ENCODE data around the gene OR4K5. TPM values are rescaled to one million over a fixed set of nuclear protein-coding genes. Genes with fewer than 3 reads are reported as not detected.

The OR4K5 gene, protein sequence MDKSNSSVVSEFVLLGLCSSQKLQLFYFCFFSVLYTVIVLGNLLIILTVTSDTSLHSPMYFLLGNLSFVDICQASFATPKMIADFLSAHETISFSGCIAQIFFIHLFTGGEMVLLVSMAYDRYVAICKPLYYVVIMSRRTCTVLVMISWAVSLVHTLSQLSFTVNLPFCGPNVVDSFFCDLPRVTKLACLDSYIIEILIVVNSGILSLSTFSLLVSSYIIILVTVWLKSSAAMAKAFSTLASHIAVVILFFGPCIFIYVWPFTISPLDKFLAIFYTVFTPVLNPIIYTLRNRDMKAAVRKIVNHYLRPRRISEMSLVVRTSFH
- not detected in 2 replicates for total RNA-seq (2022)
- Bru-seq, nascent RNA: not detected
- not detected for BruChase-seq, experiment 1, labeled RNA remaining after a 6-hour chase
- BruChase-seq, experiment 2, labeled RNA remaining after a 2-hour chase: not detected
- long read RNA-seq: 0 reads

DNA sequence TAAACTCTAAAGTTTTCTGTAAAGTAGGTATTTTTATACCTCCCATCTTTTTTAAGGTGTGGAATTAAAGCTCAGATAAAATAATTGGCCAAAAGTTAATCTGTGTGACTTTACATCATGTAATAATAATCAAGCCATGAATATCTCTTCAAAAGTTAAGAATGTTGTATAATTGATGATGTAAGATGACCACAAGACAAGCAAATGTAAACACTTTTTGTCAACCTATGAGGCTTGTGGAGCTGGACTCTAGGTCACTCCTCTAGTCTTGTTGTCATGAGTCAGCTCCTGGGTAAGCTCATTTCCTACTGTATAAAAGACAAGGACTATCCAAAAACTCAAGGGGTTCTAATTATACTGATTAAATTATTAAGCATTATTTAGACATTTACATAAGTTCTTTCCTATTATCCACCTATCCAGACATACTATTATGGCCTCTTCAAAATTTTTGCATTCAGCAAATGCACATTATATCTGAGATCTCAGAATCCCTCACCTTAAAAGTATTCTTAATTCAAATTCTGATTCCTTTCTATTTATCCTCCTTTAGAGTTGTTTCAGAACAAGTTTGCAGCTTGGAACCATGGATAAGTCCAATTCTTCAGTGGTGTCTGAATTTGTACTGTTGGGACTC is at the start of gene OR4K5:
Gene OR4K5 (plus strand): TSS at position 587 of the 637 bp plus-strand sequence. CDS start 0 bp downstream, at position 587.
- H3K4me3 Mint-ChIP-seq (ENCODE audit: low read depth, unreplicated experiment): no peak within 1 kb of the TSS
- no peak for DNase-seq
- TF ChIP-seq, protein P1, sequence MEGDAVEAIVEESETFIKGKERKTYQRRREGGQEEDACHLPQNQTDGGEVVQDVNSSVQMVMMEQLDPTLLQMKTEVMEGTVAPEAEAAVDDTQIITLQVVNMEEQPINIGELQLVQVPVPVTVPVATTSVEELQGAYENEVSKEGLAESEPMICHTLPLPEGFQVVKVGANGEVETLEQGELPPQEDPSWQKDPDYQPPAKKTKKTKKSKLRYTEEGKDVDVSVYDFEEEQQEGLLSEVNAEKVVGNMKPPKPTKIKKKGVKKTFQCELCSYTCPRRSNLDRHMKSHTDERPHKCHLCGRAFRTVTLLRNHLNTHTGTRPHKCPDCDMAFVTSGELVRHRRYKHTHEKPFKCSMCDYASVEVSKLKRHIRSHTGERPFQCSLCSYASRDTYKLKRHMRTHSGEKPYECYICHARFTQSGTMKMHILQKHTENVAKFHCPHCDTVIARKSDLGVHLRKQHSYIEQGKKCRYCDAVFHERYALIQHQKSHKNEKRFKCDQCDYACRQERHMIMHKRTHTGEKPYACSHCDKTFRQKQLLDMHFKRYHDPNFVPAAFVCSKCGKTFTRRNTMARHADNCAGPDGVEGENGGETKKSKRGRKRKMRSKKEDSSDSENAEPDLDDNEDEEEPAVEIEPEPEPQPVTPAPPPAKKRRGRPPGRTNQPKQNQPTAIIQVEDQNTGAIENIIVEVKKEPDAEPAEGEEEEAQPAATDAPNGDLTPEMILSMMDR (IDR thresholded peaks at IDR 0.05; ENCODE audit: unreplicated experiment): no peak
- no peak within 1 kb of the TSS for H3K27ac Mint-ChIP-seq (ENCODE audit: unreplicated experiment)
- no peaks in the 10 kb centered on the region for H3K9me3 Mint-ChIP-seq (ENCODE audit: low read depth, unreplicated experiment)
- no peaks in the 10 kb centered on the region for H3K27me3 Mint-ChIP-seq (ENCODE audit: unreplicated experiment)
- H3K36me3 Mint-ChIP-seq (ENCODE audit: insufficient read depth, unreplicated experiment): no peaks in the 10 kb centered on the region
- CTCF ChIA-PET: no interaction called here
- no TSS peak for BruUV-seq (replicated peaks)
- no peaks in the 10 kb centered on the region for H3K4me1 Mint-ChIP-seq (ENCODE audit: low read depth, unreplicated experiment)
- intact Hi-C loops (cut with micrococcal nuclease; ENCODE audit: unreplicated experiment): no loop called here

DNA sequence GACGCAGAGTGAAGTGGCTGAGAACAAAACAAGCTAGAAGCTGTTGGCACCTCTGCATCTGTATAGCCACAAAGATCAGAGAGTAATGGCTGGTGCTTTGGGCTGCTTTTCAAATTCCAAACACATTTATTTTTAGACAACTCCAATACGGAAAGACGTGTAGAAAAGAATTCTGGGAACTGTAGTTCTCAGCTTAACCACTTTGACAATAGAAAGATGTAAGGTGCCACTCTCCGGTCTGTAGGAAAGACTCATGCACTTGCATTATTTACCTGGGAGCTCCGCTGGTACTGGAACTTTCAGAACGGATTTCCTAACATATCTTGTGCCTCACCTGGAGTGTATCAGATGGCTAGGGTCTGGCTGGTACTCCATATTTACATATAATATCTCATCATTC is 47.2 kb upstream of the OR4K5 start:
- DNase-seq: no peak
- no peaks in the 10 kb centered on the region for H3K36me3 Mint-ChIP-seq (ENCODE audit: insufficient read depth, unreplicated experiment)
- no TSS peak for BruUV-seq (replicated peaks)
- TF ChIP-seq, protein P1 (IDR thresholded peaks at IDR 0.05; ENCODE audit: unreplicated experiment): no peak
- intact Hi-C loops (cut with micrococcal nuclease; ENCODE audit: unreplicated experiment): no loop called here
- no peak overlapping the region for H3K4me3 Mint-ChIP-seq (ENCODE audit: low read depth, unreplicated experiment)
- H3K9me3 Mint-ChIP-seq (ENCODE audit: low read depth, unreplicated experiment): no peaks in the 10 kb centered on the region
- H3K4me1 Mint-ChIP-seq (ENCODE audit: low read depth, unreplicated experiment): no peaks in the 10 kb centered on the region
- H3K27ac Mint-ChIP-seq (ENCODE audit: unreplicated experiment): no peak overlapping the region
- H3K27me3 Mint-ChIP-seq (ENCODE audit: unreplicated experiment): no peaks in the 10 kb centered on the region
- CTCF ChIA-PET: no interaction called here

DNA sequence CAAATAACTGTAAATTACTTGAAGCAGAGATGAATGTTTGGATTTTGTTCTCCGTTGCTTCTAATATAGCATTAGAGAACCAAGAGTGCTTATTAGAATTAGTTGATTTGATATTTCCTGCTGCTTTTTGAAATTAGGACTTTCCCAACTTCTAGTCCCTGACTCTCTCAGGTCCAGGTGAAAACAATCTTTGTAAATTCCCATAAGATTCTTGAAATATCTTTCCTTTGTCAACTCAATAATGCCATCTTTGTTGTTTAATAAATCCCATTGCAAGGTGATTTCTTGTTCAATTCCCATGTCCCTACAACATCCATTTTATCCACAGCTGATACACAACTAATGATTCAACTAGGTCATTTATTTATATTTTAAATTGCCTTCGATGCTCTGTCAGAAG is 45.6 kb upstream of the OR4K5 start, which contains the start of gene OR4K2:
Gene OR4K2 (plus strand): TSS at position 301 of the 400 bp plus-strand sequence. CDS start 1,126 bp downstream, outside the sequence.
- intact Hi-C loops (cut with micrococcal nuclease; ENCODE audit: unreplicated experiment): loop anchor here (5.0 kb wide), 1 partner anchor 372 kb away; no protein-coding TSS in a partner anchor
- BruUV-seq (replicated peaks): no TSS peak

DNA sequence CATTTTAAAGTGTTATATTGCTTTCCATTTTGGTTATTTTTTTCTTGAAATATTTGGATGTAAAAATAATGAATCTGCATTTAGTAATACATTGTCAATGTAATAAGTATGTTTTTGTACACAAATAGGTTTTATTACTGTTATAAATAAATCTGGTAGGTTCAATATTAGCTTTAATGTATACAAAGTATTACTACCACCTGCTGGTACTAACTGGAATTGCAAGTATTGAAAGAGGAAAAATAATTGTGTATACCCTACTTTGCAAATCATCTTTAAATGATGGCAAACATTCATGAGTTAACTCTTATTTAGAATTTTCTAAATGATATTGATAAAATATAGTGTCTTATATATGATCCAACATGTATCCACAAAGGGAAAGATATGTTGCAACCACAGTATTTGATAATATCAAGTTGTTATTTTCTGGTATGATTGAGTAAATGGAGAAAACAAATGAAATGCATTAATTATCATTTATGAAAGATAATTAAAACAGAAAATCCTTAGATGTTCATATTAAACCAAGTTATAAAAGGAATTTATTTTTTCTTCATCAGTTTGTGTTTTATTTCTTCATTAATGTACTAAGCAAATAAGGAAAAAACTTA is 42.3 kb upstream of the OR4K5 start:
- no TSS peak for BruUV-seq (replicated peaks)
- no peaks in the 10 kb centered on the region for H3K27me3 Mint-ChIP-seq (ENCODE audit: unreplicated experiment)
- no peaks in the 10 kb centered on the region for H3K4me1 Mint-ChIP-seq (ENCODE audit: low read depth, unreplicated experiment)
- no peaks in the 10 kb centered on the region for H3K36me3 Mint-ChIP-seq (ENCODE audit: insufficient read depth, unreplicated experiment)
- peaks cover 2% of the 10 kb centered on the region for H3K9me3 Mint-ChIP-seq (ENCODE audit: low read depth, unreplicated experiment)
- H3K27ac Mint-ChIP-seq (ENCODE audit: unreplicated experiment): no peak overlapping the region
- no peak for DNase-seq
- no peak overlapping the region for H3K4me3 Mint-ChIP-seq (ENCODE audit: low read depth, unreplicated experiment)
- TF ChIP-seq, protein P1 (IDR thresholded peaks at IDR 0.05; ENCODE audit: unreplicated experiment): peak; percentile 32
- intact Hi-C loops (cut with micrococcal nuclease; ENCODE audit: unreplicated experiment): loop anchor here (5.0 kb wide), 1 partner anchor 369 kb away; no protein-coding TSS in a partner anchor
- CTCF ChIA-PET: no interaction called here

More for the DNA sequence above, 45.6 kb upstream of the OR4K5 start, which contains the start of gene OR4K2:
- H3K9me3 Mint-ChIP-seq (ENCODE audit: low read depth, unreplicated experiment): peaks cover 2% of the 10 kb centered on the region
- TF ChIP-seq, protein P1 (IDR thresholded peaks at IDR 0.05; ENCODE audit: unreplicated experiment): no peak
- no peaks in the 10 kb centered on the region for H3K27me3 Mint-ChIP-seq (ENCODE audit: unreplicated experiment)
- DNase-seq: no peak
- no peaks in the 10 kb centered on the region for H3K36me3 Mint-ChIP-seq (ENCODE audit: insufficient read depth, unreplicated experiment)
- no peaks in the 10 kb centered on the region for H3K4me1 Mint-ChIP-seq (ENCODE audit: low read depth, unreplicated experiment)
- CTCF ChIA-PET: no interaction called here
- no peak within 1 kb of the TSS for H3K27ac Mint-ChIP-seq (ENCODE audit: unreplicated experiment)
- H3K4me3 Mint-ChIP-seq (ENCODE audit: low read depth, unreplicated experiment): no peak within 1 kb of the TSS
